ENCODE data around the gene GGN.

- TF ChIP-seq ARNT (IDR thresholded peaks at IDR 0.05) (no peak), NFRKB (IDR thresholded peaks at IDR 0.05) (no peak), SP1 (IDR thresholded peaks at IDR 0.05) (no peak), PKNOX1 (IDR thresholded peaks at IDR 0.05) (no peak), FOXA1 (IDR thresholded peaks at IDR 0.05) (no peak), L3MBTL2 (conservative IDR thresholded peaks at IDR 0.05) (no peak), BHLHE40 (IDR thresholded peaks at IDR 0.05; ENCODE audit: borderline replicate concordance) (no peak), ZNF384 (IDR thresholded peaks at IDR 0.05) (no peak), ELF4 (IDR thresholded peaks at IDR 0.05) (no peak), LEF1 (IDR thresholded peaks at IDR 0.05; ENCODE audit: borderline replicate concordance) (no peak)
Observed at GRCh38 chr19:38425810-38426466, 38.1 kb upstream of the GGN start, which contains the start of gene RASGRP4.
